ENCODE data around the gene COPE.

DNA sequence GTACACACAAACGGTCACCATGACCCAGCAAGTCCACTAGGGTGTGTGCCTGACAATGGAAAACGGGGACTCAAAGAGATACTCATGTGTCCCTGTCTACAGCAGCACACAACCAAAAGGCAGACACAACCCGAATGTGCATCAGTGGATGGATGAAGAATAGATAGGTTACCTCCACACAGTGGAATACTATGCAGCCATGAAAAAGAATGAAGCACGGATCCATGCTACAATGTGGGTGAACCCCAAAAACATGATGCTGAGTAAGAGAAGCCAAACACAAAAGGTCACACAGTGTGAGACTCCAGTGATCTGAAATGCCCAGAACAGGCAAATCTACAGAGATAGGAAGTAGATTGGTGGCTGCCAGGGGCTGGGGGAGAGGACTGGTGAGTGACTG is 32.2 kb downstream of the COPE start:
- TF ChIP-seq, protein P1, sequence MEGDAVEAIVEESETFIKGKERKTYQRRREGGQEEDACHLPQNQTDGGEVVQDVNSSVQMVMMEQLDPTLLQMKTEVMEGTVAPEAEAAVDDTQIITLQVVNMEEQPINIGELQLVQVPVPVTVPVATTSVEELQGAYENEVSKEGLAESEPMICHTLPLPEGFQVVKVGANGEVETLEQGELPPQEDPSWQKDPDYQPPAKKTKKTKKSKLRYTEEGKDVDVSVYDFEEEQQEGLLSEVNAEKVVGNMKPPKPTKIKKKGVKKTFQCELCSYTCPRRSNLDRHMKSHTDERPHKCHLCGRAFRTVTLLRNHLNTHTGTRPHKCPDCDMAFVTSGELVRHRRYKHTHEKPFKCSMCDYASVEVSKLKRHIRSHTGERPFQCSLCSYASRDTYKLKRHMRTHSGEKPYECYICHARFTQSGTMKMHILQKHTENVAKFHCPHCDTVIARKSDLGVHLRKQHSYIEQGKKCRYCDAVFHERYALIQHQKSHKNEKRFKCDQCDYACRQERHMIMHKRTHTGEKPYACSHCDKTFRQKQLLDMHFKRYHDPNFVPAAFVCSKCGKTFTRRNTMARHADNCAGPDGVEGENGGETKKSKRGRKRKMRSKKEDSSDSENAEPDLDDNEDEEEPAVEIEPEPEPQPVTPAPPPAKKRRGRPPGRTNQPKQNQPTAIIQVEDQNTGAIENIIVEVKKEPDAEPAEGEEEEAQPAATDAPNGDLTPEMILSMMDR (IDR thresholded peaks at IDR 0.05) = no peak
- TF ChIP-seq POLR2A (IDR thresholded peaks at IDR 0.05) = no peak
- no peak for TF ChIP-seq POLR2AphosphoS5 (IDR thresholded peaks at IDR 0.05)
- no peak for TF ChIP-seq EP300 (IDR thresholded peaks at IDR 0.05)

All from gastroesophageal sphincter (tissue), 3 donors.